GM21360 (cell line): ENCODE results near the gene RFX4.

Experiments used
- ATAC-seq: cut with Tn5 transposase; IDR thresholded peaks from one replicate; pipeline ENCODE4 v1.9.1; 2021; ENCODE audit warnings: mild to moderate bottlenecking, moderate library complexity; ENCODE audit not compliant: unreplicated experiment

Gene RFX4

GRCh38 chr12:106582641-106583230 is at the start of gene RFX4:
Gene RFX4 (plus strand): TSS chr12:106583004. CDS start chr12:106583321, 317 bp downstream.
- ATAC-seq, result no peak

- no peak for ATAC-seq
Observed at GRCh38 chr12:106541201-106541600, 41.6 kb upstream of the RFX4 start.

DNA sequence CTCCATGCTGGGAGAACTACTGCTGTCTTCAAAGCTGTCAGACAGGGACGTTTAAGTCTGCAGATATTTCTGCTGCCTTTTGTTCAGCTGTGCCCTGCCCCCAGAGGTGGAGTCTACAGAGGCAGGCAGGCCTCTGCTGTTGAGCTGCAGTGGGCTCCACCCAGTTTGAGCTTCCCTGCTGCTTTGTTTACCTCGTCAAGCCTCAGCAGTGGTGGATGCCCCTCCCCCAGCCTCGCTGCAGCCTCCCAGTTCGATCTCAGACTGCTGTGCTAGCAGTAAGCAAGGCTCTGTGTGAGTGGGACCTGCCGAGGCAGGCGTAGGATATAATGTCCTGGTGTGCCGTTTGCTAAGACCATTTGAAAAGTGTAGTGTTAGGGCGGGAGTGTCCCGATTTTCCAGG is 31.4 kb upstream of the RFX4 start:
- ATAC-seq, result no peak

DNA sequence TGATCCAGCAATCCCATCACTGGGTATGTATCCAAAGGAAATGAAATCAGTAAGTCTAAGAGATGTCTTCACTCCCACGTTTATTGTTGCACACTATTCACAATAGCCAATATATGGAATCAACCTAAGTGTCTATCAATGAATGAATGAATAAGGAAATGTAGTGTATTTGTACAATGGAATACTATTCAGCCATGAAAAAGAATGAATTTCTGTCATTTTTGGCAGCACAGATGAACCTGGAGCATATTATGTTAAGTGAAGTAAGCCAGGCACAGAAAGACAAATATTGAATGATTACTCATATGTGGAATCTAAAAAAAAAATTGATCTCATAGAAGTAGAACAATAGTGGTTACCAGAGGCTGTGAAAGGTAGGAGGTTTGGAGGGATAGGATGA is 30.6 kb upstream of the RFX4 start:
- no peak for ATAC-seq

GRCh38 chr12:106564678-106565329 is 18.0 kb upstream of the RFX4 start:
- no peak for ATAC-seq

DNA sequence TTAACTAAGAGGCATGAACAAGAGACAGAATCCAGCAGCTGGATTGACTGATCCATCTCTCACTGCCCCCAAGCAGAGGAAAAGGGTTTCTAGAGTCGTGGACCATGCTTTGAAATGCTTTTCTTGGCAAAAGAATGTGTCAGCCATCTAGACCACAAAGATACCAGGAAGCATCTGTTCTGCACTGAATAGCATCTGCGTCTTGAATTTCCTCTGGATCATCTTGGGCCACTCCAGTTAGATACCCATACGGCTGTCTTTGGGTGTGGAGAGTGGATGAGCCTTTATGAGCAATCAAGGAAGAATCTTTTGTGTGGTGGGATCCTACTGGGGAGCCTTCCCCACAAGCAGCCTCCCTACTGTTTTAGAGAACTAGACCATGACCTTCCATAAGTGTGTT is 16.0 kb upstream of the RFX4 start:
- no peak for ATAC-seq

GRCh38 chr12:106573239-106573638 is 9.6 kb upstream of the RFX4 start:
- ATAC-seq, result no peak

GRCh38 chr12:106576848-106577247 is 6.0 kb upstream of the RFX4 start:
- ATAC-seq, result no peak

DNA sequence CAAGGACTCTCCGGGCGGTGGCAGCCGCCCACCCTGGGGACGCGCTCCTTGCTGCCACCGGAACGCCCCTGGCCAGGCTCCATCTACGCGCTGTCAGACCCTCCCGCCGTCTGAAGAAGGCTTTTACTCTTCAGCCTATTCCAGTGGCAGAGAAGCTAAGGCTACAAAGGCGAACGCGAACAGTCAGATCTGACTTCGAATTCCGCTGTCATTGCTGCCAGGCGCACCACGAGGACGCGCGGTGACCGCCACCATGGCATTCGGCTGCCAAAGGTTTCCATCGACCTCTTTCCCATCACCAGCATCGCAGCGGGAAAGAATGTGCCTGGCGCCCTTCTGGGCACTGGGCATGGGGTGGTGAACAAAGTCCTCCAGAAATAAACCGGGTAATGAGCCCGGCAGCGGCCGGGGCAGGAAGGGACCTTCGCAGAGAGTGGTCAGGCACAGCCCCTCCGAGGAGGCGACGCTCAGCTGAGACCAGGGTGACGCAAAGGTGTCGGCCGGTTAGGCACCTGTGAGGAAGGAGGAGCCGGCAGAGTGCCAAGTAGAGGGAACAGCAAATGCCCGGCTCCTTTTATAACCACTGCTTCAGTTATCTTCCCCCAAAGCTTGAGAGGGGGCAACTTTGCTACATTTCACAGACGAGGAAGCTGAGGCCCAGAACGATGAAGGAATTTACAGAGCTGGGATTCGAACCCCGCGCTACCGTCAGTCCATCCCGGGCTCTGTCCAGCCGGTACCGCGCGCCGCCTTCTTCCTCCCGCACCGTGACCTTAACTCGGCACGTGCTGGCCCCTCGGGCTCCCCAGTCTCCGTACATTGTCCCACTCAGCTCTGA is 1.9 kb upstream of the RFX4 start:
- ATAC-seq, result no peak

- ATAC-seq, result no peak
Observed at GRCh38 chr12:106581543-106582248, 1.1 kb upstream of the RFX4 start.

- no peak for ATAC-seq
Observed at GRCh38 chr12:106582249-106582591, 584 bp upstream of the RFX4 start.

DNA sequence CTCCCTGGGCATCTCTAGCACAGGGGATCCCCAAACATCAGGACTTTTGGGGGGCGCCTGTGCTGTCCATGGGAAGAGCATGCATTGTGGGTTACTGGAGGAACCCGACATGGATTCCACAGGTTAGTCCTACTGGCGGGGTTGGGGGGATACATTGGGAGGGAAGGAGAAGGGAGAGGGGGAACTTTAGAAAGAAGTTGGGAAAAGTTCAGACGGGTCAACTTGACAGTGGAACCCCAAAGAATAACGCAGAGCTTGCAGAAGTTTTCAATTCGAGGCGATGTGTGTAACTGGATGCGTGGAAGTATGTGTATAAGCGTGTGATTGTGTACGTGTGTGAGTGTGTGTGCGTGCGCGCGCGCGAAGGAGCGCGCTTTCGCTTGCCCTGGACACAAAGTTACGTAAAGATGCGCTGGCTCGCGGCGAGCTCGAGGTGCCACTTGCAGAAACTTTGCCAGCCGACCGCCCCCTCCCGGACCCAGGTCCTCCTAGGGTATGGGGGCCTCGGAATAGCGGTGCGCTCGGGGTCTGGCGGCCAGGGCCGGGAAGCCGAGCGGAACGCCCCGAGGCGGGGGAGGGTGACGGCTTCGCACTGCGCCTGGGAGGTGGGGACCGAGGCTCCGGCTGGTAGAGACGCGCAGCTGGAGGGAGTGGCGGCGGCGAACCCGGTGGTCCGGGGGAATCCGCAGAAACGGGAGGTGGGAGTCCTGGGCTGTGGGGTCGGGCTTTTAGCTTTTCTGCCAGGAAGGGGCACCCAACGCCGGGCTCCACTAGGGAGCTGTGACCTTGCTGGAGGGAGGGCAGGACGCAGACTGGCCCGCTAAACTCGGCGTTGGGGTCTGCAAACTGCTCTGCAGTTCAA is 669 bp downstream of the RFX4 start:
- no peak for ATAC-seq

GRCh38 chr12:106584104-106585064 is 1.6 kb downstream of the RFX4 start:
- no peak for ATAC-seq

- no peak for ATAC-seq
Observed at GRCh38 chr12:106585105-106585520, 2.3 kb downstream of the RFX4 start.

- ATAC-seq, result no peak
Observed at GRCh38 chr12:106585521-106586277, 2.9 kb downstream of the RFX4 start.

DNA sequence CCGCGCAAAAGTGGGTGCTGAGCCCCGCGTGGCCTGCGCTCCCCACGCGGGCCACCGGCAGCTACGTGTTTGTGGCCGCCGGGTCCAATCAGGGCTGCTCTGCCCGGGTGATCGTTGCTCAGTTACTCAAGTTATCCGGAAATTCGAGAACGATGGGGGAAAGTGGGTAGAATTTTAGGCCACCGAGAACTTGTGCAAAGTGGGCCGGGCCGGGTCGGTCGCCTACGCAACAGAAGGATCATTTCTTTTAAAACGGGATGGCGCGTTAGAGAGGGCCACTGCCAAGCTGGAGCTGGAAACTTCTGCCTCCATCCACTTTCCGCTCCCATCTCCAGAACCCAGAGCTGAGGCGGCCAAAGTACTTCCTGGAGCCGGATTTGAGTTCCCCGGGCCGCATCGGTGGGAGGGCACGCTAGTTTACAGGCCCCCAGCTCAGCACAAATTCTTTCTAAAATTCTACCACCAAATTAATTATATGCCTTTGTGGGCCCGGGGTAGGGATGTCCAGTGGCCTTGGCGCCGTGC is 3.5 kb downstream of the RFX4 start:
- no peak for ATAC-seq

DNA sequence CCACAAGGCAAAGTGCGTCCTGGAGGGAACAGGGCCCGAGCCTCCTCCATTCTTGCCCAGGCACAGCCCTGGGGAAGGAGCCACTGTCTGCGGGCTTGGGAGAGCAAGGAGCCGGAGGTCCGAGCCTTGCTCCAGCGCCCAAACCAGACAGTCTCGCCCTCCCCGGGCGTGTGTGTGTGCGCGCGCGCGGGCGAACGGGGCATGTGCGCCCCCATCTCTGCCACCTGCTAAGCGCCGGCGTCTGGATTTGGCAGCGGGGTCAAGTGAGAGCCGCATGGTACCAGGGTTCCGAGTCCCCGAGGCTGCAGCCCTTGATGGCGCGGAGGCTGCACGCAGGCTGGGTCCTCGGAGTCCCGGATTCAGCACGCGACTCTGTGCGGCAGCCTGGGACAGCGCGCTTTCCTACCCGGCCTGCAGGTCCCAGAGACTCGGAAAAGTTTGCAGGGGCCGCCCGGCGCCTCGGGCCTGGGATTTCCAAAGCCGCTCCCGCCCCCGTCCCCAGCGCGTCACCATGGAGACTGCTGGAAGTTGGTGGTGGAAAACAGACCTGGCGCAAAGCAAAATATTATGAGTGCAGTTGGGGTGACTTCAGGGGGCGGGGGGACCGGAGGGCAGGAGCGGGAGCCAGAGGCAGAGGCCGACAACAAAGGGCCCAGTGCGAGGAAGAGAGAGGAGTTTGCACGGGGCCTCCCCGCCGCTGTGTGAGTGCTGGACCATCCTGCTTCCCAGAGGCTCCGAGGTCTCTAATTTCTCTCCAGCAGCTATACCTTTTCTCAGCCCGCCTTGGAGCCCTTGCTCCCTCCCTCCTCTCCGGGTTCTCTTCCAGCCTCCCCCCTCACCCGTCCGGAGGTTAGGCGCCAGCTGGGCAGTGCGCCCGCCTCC is 4.2 kb downstream of the RFX4 start:
- ATAC-seq, result no peak
